GM13977 (cell line): ENCODE data around the gene MRPL50.

ENCODE experiments used
- DNase-seq: peaks from one replicate; pipeline ENCODE4 v3.0.0; 2012; ENCODE audit warnings: low spot score
- CTCF ChIP-seq: IDR thresholded peaks from 2 replicates; pipeline ENCODE4 v1.5.1; 2012; ENCODE audit warnings: mild to moderate bottlenecking, control low read depth; ENCODE audit not compliant: insufficient read depth; ENCODE audit errors: extremely low read depth, missing control alignments
- in situ Hi-C: fragments of 300-500 bp; cut with MboI; formaldehyde crosslinking; loops from one replicate; pipeline ENCODE4 v1.12.0; 2022; ENCODE audit warnings: low sequenced_read_pairs, low pct_unique_long_range_greater_than_20kb, mixed read lengths, inconsistent platforms; ENCODE audit not compliant: unreplicated experiment

The MRPL50 gene

GRCh38 chr9:101398068-101398929 lies at the start of gene MRPL50, which contains the start of gene ZNF189:
Gene MRPL50, minus strand, starts transcription at chr9:101398618. Its CDS starts 26 bp downstream, at chr9:101398592.
Gene ZNF189, plus strand, starts transcription at chr9:101398851. Its CDS starts 306 bp downstream, at chr9:101399157.
- DNase-seq, result peak; percentile 88
- TF ChIP-seq CTCF, result no peak
- in situ Hi-C loops, result no loop called here

GRCh38 chr9:101446732-101447131 lies 48.3 kb upstream of the MRPL50 start:
- no peak for DNase-seq
- TF ChIP-seq CTCF, result no peak
- in situ Hi-C loops, result no loop called here

GRCh38 chr9:101445353-101446029 lies 47.1 kb upstream of the MRPL50 start:
- in situ Hi-C loops, result no loop called here
- no peak for DNase-seq
- TF ChIP-seq CTCF, result no peak

DNA sequence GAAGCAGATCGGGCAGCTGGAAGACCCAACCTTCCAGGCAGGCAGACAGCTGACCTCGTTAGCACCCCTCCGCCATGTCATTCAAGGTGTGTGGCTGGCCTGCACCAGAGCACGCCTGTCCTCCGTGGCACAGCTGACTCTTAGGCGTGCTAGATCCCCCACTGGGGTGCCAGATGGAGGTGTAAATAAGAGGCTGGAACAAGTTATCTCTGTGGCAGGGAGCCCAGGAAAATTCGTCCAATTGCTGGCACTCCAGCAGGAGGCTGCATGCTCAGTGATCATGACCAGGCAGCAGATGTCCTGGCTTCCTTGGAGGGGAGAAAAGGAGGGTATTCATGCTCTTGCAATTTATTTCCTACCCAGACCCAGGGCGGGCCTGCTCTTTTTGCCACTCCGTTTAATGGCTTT lies 45.0 kb upstream of the MRPL50 start:
- TF ChIP-seq CTCF, result no peak
- in situ Hi-C loops, result no loop called here
- DNase-seq, result no peak

GRCh38 chr9:101442736-101443135 lies 44.3 kb upstream of the MRPL50 start:
- in situ Hi-C loops, result no loop called here
- TF ChIP-seq CTCF, result no peak
- DNase-seq, result no peak

DNA sequence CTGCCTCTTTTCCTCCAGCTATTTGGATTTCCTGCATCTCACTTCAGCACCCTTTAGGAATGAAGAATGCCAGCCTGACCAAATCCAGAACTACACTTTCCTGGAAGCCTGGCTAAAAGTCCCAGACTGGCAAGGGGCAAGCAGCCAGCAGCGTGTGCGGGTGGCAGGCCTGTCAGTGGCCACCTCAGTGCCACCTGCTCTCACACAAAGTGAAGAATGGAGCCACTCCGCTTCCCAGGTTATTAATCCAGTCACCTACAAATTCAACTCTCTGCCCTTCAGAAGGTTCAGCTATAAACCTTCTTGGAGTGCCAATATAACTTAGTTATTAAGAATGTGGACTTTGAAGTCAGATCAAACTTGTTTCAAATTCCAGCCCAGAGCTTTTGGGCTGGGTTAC lies 43.9 kb upstream of the MRPL50 start:
- in situ Hi-C loops, result no loop called here
- no peak for TF ChIP-seq CTCF
- no peak for DNase-seq
